Astrocyte (in vitro differentiated cells and primary cell): ENCODE results near the gene NRG2. TPM values are rescaled to one million over a fixed set of nuclear protein-coding genes. Genes with fewer than 3 reads are reported as not detected.
A peak's percentile ranks its signal among the peaks of the same experiment; 100 is the strongest.

Source experiments
- DNase-seq: peaks from one replicate; pipeline ENCODE4 v3.0.0-alpha.2; 2010; ENCODE audit warnings: low read depth
- FAIRE-seq: peaks from 2 replicates; lab custom pipeline; 2011; peaks lifted over from hg19 to GRCh38; lab: Jason Lieb, UNC
- H2AFZ ChIP-seq: 2 replicates; pipeline ENCODE4 v1.6.0; 2012; ENCODE audit warnings: low read depth, low read length, inconsistent platforms
- H3K27ac ChIP-seq: 2 replicates; pipeline ENCODE4 v1.5.1; 2011; ENCODE audit warnings: low read depth, low read length, inconsistent platforms
- H3K27me3 ChIP-seq: 2 replicates; pipeline ENCODE4 v1.6.0; 2011; ENCODE audit warnings: low read length, inconsistent platforms; ENCODE audit not compliant: insufficient read depth
- H3K36me3 ChIP-seq: 2 replicates; pipeline ENCODE4 v1.5.1; 2011; ENCODE audit warnings: low read length, inconsistent platforms; ENCODE audit not compliant: insufficient read depth
- H3K4me1 ChIP-seq: 2 replicates; pipeline ENCODE4 v1.5.1; 2011; ENCODE audit warnings: low read length, inconsistent platforms; ENCODE audit not compliant: insufficient read depth
- H3K4me2 ChIP-seq: 2 replicates; pipeline ENCODE4 v1.6.0; 2012; ENCODE audit warnings: low read length, inconsistent platforms
- H3K4me3 ChIP-seq: 2 replicates; pipeline ENCODE4 v1.5.1; 2011; ENCODE audit warnings: low read depth, mild to moderate bottlenecking, low read length, inconsistent platforms; ENCODE audit not compliant: insufficient read depth
- H3K79me2 ChIP-seq: 2 replicates; pipeline ENCODE4 v1.6.0; 2012; ENCODE audit warnings: mild to moderate bottlenecking, low read length, inconsistent platforms; ENCODE audit not compliant: insufficient read depth
- H3K9ac ChIP-seq: 2 replicates; pipeline ENCODE4 v1.6.0; 2012; ENCODE audit warnings: mild to moderate bottlenecking, low read length, inconsistent platforms
- H3K9me3 ChIP-seq: 2 replicates; pipeline ENCODE4 v1.5.1; 2012; ENCODE audit warnings: low read depth, mild to moderate bottlenecking, low read length, inconsistent platforms; ENCODE audit not compliant: insufficient read depth
- H4K20me1 ChIP-seq: 2 replicates; pipeline ENCODE4 v1.6.0; 2012; ENCODE audit warnings: low read length, inconsistent platforms; ENCODE audit not compliant: insufficient read depth
- H3K27ac Mint-ChIP-seq: one replicate; pipeline ENCODE4 v1.8.0; 2021; ENCODE audit warnings: mild to moderate bottlenecking, mixed read lengths; ENCODE audit not compliant: unreplicated experiment
- H3K27me3 Mint-ChIP-seq: one replicate; pipeline ENCODE4 v1.8.0; 2021; ENCODE audit warnings: low read depth, mixed read lengths; ENCODE audit not compliant: unreplicated experiment
- H3K36me3 Mint-ChIP-seq: one replicate; pipeline ENCODE4 v1.8.0; 2021; ENCODE audit warnings: low read depth, mixed read lengths; ENCODE audit not compliant: unreplicated experiment
- H3K4me1 Mint-ChIP-seq: one replicate; pipeline ENCODE4 v1.8.0; 2021; ENCODE audit warnings: low read depth, mixed read lengths; ENCODE audit not compliant: unreplicated experiment
- H3K4me3 Mint-ChIP-seq: one replicate; pipeline ENCODE4 v1.8.0; 2021; ENCODE audit warnings: mild to moderate bottlenecking, moderate library complexity, mixed read lengths; ENCODE audit not compliant: unreplicated experiment
- H3K9me3 Mint-ChIP-seq: one replicate; pipeline ENCODE4 v1.8.0; 2021; ENCODE audit warnings: mild to moderate bottlenecking, mixed read lengths; ENCODE audit not compliant: unreplicated experiment
- EZH2 ChIP-seq: IDR thresholded peaks from 2 replicates; pipeline ENCODE4 v1.6.1; 2012; ENCODE audit warnings: mild to moderate bottlenecking, low read length, inconsistent platforms; ENCODE audit not compliant: insufficient read depth
- total RNA-seq: library from RNA; stranded (reverse); gene quantifications from 2 replicates; pipeline ENCODE4 v1.2.1, GENCODE V29; 2021
- TF ChIP-seq, protein P1 (sequence below): IDR thresholded peaks from 2 replicates; pipeline ENCODE4 v1.5.1; 2011; ENCODE audit warnings: low read depth, mild to moderate bottlenecking, inconsistent platforms, low read length, moderate library complexity; ENCODE audit not compliant: insufficient read depth

The NRG2 gene
- total RNA-seq, 1 donor from 2014 or later = 0.54 TPM

DNA sequence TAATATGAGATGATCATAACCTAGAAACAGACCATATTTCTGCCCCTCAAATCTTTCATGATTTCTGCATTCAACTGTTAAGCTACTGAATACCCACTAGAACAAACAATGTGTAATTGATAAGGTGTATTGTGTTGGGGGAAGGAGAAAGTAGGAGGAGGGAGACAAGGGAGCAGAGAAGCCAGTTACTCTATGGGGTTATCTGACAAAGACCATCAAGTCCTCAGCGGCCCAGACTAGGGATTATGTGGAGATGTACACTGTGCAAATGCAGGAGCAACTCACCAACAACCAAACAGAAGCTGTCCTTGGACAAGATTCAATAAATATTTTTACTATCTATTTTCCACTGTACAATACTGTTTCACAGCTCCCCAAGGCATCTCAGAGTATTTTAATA, 2.7 kb downstream of the NRG2 start:
- H4K20me1 ChIP-seq = no peaks in the 10 kb centered on the region
- no peaks in the 10 kb centered on the region for H3K79me2 ChIP-seq
- H3K27ac Mint-ChIP-seq = no peak overlapping the region
- no peak overlapping the region for H3K4me3 Mint-ChIP-seq
- DNase-seq (no peak), FAIRE-seq (no peak)
- no peaks in the 10 kb centered on the region for H3K9me3 ChIP-seq
- H3K9ac ChIP-seq = no peak overlapping the region
- TF ChIP-seq EZH2 = no peak
- TF ChIP-seq, protein P1, sequence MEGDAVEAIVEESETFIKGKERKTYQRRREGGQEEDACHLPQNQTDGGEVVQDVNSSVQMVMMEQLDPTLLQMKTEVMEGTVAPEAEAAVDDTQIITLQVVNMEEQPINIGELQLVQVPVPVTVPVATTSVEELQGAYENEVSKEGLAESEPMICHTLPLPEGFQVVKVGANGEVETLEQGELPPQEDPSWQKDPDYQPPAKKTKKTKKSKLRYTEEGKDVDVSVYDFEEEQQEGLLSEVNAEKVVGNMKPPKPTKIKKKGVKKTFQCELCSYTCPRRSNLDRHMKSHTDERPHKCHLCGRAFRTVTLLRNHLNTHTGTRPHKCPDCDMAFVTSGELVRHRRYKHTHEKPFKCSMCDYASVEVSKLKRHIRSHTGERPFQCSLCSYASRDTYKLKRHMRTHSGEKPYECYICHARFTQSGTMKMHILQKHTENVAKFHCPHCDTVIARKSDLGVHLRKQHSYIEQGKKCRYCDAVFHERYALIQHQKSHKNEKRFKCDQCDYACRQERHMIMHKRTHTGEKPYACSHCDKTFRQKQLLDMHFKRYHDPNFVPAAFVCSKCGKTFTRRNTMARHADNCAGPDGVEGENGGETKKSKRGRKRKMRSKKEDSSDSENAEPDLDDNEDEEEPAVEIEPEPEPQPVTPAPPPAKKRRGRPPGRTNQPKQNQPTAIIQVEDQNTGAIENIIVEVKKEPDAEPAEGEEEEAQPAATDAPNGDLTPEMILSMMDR = no peak
- H3K4me2 ChIP-seq = no peak overlapping the region
- no peak overlapping the region for H3K27ac ChIP-seq
- no peaks in the 10 kb centered on the region for H3K36me3 Mint-ChIP-seq
- peaks cover 14% of the 10 kb centered on the region for H3K4me1 ChIP-seq
- no peak overlapping the region for H2AFZ ChIP-seq
- no peaks in the 10 kb centered on the region for H3K36me3 ChIP-seq
- H3K27me3 Mint-ChIP-seq = peaks cover 50% of the 10 kb centered on the region
- no peak overlapping the region for H3K4me3 ChIP-seq
- H3K4me1 Mint-ChIP-seq = peaks cover 2% of the 10 kb centered on the region
- H3K9me3 Mint-ChIP-seq = no peaks in the 10 kb centered on the region
- H3K27me3 ChIP-seq = peaks cover 5% of the 10 kb centered on the region

DNA sequence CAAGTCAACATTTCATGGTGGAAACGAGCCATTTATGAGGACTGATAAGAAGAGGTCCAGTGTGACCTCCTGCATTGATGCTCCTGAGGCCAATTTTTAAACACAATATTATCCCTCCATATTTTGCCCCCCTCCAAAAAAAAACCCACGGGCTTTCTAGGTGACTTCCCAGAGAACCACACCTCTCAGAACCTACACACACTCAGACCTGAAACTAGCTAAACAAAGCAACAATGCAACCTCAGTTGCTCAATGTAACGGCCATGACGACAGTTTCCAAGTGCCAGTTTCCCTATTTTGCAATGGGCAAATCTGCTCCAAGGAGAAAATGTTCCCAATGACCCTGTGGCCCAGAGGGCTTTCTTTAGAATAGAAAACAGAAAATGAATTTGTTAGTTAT, 3.5 kb downstream of the NRG2 start:
- TF ChIP-seq, protein P1 = no peak
- no peak for TF ChIP-seq EZH2
- H3K27me3 ChIP-seq = no peaks in the 10 kb centered on the region
- H3K4me3 ChIP-seq = no peak overlapping the region
- no peaks in the 10 kb centered on the region for H4K20me1 ChIP-seq
- no peak overlapping the region for H3K27ac ChIP-seq
- peaks cover 2% of the 10 kb centered on the region for H3K4me1 Mint-ChIP-seq
- peaks cover 42% of the 10 kb centered on the region for H3K27me3 Mint-ChIP-seq
- no peak for FAIRE-seq
- H3K79me2 ChIP-seq = no peaks in the 10 kb centered on the region
- DNase-seq = no peak
- no peak overlapping the region for H3K4me2 ChIP-seq
- H3K9me3 ChIP-seq = no peaks in the 10 kb centered on the region
- H3K4me1 ChIP-seq = peaks cover 14% of the 10 kb centered on the region
- no peak overlapping the region for H3K27ac Mint-ChIP-seq
- no peak overlapping the region for H2AFZ ChIP-seq
- no peak overlapping the region for H3K9ac ChIP-seq
- H3K9me3 Mint-ChIP-seq = peaks cover 4% of the 10 kb centered on the region
- no peaks in the 10 kb centered on the region for H3K36me3 Mint-ChIP-seq
- no peak overlapping the region for H3K4me3 Mint-ChIP-seq
- H3K36me3 ChIP-seq = no peaks in the 10 kb centered on the region

DNA sequence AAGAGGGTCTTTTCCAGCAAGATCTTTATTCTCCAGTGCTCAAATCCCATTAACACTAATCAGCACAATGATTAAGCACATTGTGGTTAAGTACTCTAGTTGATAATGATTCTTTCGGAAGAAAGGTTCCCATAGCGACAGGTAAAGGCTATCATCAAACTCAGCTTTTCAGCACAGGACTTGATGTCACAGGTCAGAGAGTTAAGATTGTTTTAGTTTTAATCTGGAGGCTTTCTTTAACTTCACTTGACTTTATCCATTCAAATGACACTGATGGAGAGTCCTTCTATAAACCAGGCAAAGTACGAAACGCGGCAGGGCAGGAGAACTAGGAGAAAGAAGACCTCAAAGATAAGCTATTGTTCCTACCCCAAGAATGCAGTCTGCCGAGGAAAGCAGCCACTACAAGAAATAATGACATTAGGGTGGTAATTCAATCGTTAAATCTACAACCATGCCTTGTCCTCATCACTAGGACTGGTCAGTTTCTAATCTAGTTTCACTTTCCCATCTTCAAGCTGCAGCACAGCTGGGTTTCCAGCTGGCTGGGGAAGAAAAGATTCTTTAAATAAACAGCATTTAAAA, 4.6 kb downstream of the NRG2 start:
- Mint-ChIP-seq H3K4me1 (peaks cover 2% of the 10 kb centered on the region), H3K9me3 (peaks cover 4% of the 10 kb centered on the region), H3K27ac (no peak overlapping the region), H3K27me3 (peaks cover 33% of the 10 kb centered on the region), H3K4me3 (peak overlapping the region; percentile 58), H3K36me3 (peaks cover under 1% of the 10 kb centered on the region)
- Histone ChIP-seq H4K20me1 (no peaks in the 10 kb centered on the region), H3K4me1 (peaks cover 11% of the 10 kb centered on the region), H3K27ac (no peak overlapping the region), H2AFZ (peak overlapping the region; percentile 65), H3K79me2 (no peaks in the 10 kb centered on the region), H3K4me3 (peak overlapping the region; percentile 63), H3K36me3 (no peaks in the 10 kb centered on the region), H3K9me3 (no peaks in the 10 kb centered on the region), H3K9ac (peak overlapping the region; percentile 52), H3K27me3 (no peaks in the 10 kb centered on the region), H3K4me2 (peak overlapping the region; percentile 82)
- DNase-seq (no peak), FAIRE-seq (no peak)
- no peak for TF ChIP-seq EZH2
